Activated T-cell treated with anti-CD3 and anti-CD28 coated beads for 48 hours (primary cell): ENCODE measurements around the gene EEPD1.

ENCODE experiments used
- DNase-seq: peaks from one replicate; pipeline ENCODE4 v3.0.0-alpha.2; 2020; ENCODE audit warnings: low read depth

The EEPD1 gene

GRCh38 chr7:36192053-36192824 is 39.2 kb downstream of the EEPD1 start:
- no peak for DNase-seq

DNA sequence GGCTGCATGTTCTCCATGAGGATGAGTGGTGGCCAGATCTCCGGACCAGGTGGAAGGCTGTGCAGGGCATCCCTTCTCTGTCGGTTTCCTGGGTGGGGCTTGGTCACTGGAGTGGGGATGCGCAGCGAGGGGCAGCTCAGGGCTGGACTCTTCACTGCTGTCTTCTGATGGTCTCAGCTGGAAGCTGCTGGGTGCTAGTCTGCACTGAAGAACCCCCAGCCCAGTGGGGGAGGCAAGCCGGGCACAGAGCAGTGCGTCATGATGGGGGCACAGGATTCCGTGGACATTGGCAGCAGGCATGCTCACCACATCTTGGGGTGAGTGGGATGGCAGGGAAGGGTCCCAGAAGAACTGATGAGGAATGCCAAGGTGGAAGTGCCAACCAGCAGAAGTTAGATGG is 39.8 kb downstream of the EEPD1 start:
- DNase-seq = no peak

DNA sequence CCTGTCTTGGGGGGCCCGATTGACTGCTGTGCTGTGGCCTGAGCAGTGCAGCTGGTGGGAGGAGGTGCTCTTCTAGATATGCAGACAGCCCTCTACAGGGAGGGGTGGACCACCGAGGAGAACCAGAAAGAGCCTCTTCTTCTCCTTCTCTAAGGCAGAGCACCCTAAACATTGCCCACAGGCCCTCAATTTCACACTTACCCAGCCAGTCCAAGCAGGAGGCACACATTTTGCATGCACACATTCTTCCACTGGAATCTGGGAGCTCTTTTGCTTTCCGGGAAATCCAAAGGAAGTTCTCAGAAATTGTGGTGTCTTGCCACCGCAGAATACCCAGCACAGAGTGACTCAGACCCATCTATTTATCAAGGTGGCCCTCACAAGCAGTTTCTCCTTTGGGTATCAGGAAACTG is 45.8 kb downstream of the EEPD1 start:
- no peak for DNase-seq

DNA sequence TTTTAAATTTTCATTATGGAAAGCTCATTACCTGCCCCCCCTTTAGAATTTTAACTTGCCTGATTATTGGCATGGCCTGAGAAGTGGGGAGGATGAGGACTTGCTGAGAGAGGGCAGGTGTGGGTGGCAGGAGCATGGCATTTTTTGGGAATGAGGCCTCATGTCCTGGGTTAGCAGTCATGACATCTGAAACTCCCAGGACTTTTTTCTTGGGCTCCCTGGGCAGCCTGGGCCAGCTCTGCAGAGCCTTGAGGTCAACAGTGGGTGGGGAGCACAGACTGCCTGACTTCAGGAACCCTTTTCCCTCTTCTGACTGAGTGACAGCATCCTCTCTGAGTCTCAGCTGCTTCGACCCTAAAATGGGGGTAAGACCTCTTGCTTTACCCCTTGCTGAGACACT is 46.3 kb downstream of the EEPD1 start:
- no peak for DNase-seq

- DNase-seq = no peak
Measured at GRCh38 chr7:36201122-36201723, 48.2 kb downstream of the EEPD1 start.

DNA sequence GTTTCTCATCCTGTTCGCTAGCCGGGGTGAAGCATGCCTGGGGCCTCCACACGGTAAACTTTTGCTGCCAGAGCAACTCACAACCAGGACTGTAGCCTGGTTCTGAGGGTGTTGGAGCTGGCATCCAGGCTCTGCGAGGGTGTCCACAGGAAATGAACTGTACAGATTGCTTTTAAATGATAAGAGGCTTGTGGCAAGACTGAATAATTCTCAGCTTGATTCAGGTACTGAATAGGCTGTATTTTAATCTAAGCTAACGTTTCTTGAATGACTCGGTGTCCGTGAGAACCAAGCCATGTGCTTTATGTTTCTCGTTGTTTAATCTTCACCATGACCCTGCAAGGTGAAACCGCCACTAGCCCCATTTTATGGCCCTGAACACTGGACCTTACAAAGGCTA is 49.3 kb downstream of the EEPD1 start:
- no peak for DNase-seq

DNA sequence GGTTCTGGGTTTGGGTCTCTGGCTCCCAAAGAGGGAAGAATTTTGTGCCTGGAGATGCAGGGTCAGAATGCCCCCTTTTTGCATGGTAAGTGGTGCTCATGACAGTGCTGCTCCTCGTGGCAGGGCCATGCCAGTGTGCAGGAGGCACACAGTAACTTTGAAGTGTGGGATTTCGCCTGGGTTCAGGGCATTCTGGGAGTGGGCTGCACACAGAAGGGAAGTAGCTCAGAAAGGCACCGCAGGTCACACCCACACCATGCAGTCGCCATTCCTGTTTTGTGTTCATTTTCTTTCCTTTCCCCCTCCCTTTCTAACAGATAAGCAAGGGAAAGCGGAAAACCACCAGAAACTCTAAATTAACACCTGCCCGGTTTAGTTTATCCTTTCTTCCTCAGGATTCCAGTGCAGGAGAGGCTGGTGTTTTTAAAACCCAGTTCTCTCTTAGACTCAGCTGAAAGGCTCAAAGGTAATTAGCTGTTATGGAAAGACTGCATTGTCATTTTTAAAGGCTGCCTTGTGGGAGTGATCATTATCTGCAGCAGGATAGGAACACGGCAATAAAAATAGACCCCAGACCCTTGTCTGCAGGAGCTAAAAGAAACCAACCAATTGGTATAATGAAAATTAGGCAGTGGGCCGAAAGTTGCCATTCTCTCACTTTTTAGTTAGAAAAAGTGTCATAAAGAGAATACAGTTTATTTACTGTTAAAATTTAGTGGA is 50.2 kb downstream of the EEPD1 start:
- no peak for DNase-seq

DNA sequence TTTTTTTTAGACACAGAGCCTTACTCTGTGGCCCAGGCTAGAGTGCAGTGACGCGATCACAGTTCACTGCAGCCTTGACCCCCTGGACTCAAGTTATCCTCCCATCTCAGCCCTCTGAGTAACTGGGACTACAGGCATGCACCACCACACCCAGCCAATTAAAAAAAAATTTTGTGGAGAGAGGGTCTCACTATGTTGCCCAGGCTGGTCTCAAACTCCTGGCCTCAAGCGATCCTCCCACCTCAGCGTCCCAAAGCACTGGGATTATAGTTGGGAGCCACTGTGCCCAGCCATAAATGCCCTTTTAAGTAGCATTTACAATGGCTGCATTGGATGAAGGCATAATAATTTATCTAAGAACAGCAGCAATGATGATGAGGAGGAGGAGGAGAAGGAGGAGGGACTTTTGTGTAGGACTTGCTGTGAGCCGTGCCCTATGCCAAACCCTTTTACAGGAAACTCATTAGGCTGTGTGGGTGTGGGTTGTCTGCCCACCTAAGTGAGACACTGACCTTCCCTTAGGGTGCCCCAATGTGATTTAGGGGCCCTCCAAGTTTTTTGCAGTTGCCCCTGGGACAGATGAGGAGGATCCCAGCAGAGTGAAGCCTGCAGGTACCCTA is 51.1 kb downstream of the EEPD1 start:
- no peak for DNase-seq

- no peak for DNase-seq
Measured at GRCh38 chr7:36204929-36205635, 52.0 kb downstream of the EEPD1 start.

- no peak for DNase-seq
Measured at GRCh38 chr7:36205803-36206202, 52.7 kb downstream of the EEPD1 start.

- DNase-seq = no peak
Measured at GRCh38 chr7:36207451-36208291, 54.6 kb downstream of the EEPD1 start.

DNA sequence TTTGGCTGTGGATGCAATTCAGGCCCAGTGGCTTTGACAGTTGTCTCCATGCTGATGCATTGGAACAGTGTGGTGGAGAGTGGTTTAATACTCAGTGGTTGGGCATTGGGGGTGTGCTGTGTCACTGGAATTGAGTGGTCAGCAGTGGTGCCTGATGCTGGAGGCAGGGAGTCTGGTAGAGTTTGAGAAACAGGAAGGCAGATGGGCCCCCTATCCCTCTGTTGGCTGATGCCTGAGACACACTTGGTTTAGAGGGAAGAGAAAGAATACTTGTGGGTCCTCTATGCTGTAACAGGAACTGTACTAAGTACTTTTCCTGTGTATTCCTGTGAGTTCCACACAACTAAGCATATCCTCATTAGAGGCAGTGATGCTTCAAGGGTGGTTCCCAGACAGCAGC is 55.4 kb downstream of the EEPD1 start:
- no peak for DNase-seq

DNA sequence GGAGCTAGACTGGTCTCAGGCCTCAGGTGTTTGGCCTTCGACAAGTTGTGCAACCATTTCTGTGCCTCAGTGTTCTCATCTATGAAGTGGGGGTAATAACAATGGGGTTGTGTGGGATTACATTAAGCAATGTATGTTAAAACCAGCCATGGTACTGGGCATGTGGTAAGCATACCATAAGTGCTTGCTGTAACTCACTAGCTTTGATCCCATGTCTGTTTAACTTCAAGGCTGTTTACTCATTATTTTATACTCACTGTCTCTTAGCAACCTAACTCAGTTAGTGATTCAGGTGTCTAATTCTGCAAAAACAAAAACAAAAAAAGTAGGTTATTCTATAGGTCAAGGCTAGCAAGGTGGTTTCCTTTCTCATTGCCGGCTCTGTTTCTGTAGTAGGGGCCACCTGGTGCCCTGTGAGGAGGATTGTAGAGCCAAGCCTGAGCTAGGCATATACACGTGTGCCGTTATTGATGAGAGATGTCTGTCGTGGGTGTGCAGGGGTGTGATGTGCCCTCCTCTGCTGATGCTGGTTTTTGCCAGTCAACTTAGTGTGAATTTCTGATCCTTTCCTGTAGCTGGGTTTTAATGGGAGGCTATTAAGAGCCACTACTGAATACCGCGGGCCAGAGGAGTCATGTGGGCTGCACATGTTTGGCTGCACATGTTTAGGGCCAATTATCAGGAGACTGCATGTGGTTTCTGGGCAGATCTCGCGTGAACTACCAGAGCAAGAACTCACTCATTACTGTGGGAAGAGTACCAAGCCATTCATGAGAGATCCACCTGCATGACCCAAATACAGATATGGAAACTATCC is 56.2 kb downstream of the EEPD1 start:
- no peak for DNase-seq

DNA sequence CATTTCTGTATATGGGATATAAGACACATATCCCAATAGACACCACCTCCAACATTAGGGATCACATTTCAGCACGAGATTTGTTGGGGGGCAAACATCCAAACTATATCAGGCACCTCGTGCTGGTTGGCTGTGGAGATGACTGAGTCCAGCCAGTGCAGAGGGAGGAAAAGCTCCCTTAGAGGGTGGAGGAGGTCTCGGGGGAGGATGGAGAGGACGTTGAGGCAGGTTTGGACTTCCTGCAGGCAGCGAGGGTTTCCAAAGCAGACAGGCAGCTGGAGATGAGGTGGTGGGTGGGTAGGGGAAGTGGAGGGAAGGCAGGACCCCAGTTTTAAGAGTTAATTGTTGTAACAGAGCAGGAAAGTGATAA is 56.7 kb downstream of the EEPD1 start:
- DNase-seq = no peak

DNA sequence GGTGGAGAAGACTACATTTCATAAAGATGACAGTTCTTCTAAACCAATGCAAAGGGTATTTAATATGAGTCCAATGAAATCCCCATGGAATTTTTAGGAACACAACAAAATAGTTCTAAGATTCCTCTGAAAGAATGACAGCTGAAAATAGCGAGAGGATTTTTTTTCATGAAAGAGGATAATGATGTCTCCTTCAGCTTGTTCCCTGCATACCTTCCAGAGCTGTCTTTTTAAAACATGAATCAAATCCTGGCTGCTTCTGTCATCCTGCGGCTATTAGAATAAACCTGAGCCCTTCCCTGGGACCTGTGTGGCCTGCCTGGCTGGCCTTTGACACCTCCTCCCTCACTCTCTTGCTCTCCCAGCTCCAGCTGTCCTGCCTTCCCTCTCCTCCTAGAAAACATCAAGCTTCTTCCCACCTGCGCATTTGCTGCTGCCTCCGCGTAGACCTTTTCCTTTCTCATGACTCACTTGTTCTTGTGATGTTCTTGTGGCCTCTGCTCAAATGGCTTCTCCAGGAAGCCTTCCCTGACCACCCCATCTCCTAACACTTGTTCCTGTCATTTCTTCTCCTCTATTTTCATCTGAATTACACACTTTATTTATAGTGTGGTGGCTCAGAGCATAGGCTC is 57.4 kb downstream of the EEPD1 start:
- no peak for DNase-seq

GRCh38 chr7:36214608-36215456 is 61.8 kb downstream of the EEPD1 start:
- DNase-seq = no peak

GRCh38 chr7:36215457-36215765 is 62.4 kb downstream of the EEPD1 start:
- DNase-seq = no peak

DNA sequence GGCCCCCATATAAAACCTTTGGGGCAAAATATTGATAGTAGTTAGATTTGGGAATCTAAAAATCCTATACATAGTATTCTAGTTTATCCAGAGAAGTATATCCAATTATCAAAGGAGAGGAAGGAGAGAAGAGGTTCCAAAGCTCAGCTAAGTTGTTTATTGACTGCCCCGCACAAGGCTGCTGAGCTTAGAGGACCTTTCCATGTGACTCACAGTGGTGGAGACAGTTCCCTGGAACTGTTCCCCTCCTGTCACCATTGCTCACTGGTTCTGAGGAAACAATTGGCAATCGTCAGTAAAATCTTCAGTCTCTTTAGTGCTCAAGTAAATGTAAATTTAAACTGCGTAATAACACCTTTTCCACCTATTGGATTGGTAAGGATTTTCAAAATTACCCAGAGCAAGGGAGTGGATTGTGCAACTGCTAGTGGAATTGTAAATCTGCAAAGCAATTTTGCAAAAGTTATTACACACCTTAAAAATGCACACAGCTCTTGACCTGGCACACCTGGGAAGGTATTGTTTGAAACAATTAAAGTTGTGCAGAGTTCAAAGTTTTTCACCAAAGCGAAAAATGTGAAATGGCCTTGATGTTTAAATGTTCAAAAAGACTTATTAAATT is 63.1 kb downstream of the EEPD1 start:
- no peak for DNase-seq
